CD4-positive, alpha-beta T cell treated with Interleukin-4 for 4 hours (primary cell): Measurements from ENCODE around the gene SDR42E1.
"Not testable (repeated sequence)": the region's sequence is repeated elsewhere in the genome, so short reads cannot be mapped to it uniquely, and the experiment has no call there.

ENCODE experiments used
- DNase-seq: peaks from one replicate; pipeline ENCODE4 v3.0.0-alpha.2; 2020

The SDR42E1 gene

DNA sequence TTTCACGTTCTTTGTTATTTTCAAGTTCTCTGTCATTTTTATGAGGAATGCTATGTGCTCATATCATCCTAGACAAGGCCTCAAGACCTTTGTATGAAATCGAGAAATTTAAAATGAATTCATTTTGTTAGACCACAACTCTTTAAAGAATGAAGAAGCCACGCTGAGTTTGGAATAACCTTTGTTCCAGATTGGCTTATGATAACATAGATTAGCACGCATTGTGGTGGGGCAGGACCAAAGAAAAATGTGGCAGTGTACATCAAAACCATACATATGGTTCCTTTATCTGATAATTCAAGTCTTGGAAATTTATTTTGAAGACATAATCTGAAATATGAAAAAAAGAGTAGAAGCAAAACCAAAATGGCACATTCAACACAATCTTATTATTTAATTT, 26.0 kb upstream of the SDR42E1 start:
- DNase-seq = no peak

DNA sequence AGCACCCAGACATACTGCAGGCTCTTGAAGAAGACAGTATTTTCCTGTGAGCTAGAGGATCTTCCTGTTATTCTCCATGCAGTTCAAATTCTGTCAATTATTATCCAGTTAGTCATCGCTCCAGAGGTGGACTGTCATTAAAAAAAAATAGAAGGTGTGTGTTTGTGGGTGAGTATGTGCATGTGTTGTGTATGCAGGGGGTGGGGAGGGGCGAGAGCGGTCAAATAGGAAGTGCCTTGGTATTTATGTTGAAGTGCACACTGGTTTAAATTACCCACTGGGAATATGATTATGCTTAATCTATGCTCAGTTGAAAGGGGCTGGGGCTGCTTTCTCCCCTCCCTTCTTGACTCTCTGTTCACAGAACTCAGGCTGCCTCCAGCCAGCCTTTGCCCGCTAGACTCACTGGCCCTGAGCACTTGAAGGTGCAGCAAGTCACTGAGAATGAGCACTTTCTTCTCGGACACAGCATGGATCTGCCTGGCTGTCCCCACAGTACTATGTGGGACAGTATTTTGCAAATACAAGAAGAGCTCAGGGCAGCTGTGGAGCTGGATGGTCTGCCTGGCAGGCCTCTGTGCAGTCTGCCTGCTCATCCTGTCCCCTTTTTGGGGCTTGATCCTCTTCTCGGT, 23.8 kb upstream of the SDR42E1 start, which contains the start of gene HSD17B2:
HSD17B2 (plus strand) TSS at position 273 of the 632 bp plus-strand sequence; CDS start at position 445, 172 bp downstream.
- no peak for DNase-seq

GRCh38 chr16:82033683-82034300, 22.5 kb upstream of the SDR42E1 start:
- DNase-seq = no peak

DNA sequence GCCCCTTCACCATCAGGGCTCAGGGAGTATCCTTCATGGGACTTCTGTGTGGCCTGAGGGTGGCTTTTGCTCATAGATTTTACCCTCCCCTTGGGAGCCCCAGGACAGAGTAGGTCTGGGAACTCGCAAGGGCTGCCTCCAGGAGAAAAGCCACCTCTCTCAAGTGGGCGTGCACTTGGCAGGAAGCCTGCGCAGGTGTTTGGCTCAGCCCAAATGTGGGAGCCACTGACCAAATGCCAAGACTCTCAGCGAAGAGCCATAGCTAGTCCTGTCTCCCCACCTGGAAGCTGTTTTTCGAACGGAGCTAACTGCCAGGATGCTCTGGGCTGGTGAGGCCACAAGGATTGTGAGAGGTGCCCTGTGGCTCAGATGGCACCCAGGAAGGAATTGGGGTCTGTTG, 21.7 kb upstream of the SDR42E1 start:
- DNase-seq = no peak

GRCh38 chr16:82031116-82032084, 20.1 kb upstream of the SDR42E1 start:
- no peak for DNase-seq

DNA sequence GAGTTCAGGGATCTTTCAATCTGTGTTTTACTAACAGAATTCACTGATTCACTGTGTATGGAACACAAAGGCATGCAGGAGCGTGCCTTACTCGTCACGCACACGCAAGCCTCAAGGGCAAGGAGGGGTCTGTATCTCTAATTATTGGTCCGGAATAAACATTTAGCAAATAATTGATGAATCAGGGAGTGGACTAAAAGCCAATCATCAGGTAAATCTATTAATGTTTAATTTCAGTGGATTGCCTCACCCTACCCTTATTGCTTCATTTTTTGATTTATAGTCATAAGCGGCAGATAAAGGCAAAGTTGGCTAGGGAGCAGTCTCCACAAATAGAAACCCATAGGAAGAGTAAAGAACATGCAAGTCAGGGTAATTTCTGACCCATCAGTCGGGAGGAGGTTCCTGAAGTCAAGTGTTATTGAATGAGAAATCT, 16.4 kb upstream of the SDR42E1 start:
- no peak for DNase-seq

DNA sequence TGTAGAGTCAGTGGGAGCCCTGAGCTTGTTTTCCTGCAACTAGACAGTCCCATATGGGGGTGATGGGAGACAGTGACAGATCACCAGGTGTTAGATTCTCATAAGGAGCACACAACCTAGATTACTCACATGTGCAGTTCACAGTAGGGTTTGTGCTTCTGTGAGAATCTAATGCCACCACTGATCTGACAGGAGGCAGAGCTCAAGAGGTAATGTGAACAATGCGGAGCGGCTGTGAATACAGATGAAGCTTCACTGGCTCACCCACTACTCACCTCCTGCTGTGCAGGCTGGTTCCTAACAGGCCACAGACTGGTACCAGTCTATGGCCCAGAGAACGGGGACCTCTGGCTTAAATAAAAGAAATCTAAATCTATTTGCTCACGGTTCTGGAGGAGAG, 13.6 kb upstream of the SDR42E1 start:
- no peak for DNase-seq

- no peak for DNase-seq
Observed at GRCh38 chr16:82024316-82024715, 13.0 kb upstream of the SDR42E1 start.

- DNase-seq = no peak
Observed at GRCh38 chr16:82023206-82023605, 11.9 kb upstream of the SDR42E1 start.

DNA sequence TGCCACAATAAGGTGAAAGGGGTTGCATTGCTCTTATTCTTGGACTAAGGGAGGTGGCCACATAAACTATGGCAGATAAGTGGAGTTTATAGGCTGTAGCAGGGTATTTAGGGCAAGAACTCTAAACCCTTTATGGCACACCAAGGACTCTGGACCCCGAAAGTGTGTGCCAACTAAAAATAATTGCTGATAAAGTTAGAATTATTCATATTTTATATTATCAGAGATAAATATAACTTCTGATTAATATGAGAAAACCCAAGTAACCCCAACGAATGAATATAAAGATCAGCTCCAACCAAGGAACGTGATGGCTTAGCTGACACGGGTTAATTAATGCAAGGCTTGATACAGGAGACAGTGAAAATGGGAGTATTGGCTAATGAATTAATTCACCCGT, 8.8 kb upstream of the SDR42E1 start:
- DNase-seq = no peak

- DNase-seq = no peak
Observed at GRCh38 chr16:82019535-82019934, 8.3 kb upstream of the SDR42E1 start.

DNA sequence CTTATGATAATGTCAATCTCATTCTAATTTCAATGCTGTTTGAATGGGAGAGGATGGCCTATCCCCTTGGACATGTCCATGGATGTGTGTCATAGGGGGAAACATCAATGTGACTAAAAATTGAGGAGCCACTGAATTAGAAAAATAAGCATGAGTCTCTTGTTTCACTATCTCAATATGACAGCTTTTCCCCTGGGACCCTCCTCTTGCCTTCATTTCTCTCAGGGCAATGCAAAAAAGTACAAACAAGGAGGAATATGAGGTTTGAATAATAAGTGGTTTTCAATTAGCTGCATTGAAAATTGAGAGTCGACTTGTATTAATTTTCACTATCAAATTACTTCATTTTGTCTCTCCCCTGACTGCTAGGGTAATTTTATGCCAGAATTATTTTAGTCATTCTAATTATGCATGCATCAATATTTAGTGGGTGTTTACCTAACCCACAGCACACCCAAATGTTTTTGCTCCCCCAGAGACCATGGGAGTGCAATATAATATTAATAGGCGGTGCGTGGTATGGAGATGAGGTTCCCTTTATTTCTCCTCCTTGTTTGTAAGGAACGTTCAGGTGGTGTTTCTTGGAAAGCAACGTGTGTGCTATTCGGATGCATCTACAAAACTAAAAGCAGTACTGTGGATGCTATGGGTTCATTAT, 6.8 kb upstream of the SDR42E1 start:
- DNase-seq = no peak

DNA sequence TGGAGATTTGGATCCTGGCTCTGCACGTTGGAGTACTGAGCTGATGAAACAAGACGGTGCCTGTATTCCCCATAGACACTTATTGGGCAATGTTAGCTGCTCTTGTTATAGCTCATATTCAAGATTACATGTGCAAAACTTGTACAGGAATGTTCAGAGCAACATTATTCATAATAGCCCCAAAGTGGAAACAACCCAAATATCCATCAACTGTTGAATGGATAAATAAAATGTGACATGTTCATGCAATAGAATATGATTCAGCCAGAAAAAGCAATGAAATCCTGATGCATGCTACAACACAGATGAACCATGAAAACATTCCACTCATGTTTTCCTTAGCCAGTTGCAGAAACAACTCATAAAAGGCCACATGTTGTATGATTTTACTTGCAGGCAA, 5.7 kb upstream of the SDR42E1 start:
- no peak for DNase-seq

- no peak for DNase-seq
Observed at GRCh38 chr16:82016263-82016662, 5.0 kb upstream of the SDR42E1 start.

DNA sequence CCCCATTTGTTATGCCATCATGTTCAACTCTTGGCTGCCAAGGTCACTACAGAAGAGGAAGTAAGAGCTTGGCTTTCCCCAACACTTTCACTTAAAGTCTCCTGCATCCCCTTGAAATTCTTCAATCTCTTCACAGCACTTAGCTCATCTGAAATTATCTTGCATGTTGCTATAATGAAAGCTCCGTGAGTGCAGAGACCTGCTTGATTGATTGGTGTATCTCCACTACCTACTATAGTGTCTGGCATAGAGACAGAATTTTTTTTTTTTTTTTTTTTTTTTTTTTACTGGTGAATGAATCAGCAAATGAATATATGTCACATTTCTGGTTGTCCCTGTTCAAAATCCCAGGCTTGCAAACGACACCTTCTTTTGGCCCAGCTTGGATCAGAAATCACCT, 1.9 kb upstream of the SDR42E1 start:
- no peak for DNase-seq

DNA sequence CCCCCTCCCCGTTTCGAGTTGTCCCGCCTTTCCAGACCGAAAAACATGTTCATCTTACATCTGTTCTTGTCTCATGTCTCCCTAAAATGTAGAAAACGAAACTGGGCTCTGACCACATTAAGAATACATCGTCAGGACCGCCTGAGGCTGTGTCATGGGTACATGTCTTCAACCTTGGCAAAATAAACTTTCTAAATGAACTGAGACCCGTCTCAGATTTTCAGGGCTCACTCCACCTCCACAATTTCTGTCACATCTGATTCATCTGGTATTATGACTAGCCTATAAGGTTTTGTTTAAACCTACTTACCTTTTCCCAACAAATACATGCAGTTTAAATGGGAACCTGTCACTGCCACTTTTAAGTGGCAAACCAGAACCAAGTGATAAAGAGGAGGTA, 621 bp downstream of the SDR42E1 start:
- DNase-seq = no peak

- not testable (repeated sequence) for DNase-seq
Observed at GRCh38 chr16:82009789-82010188, 1.5 kb downstream of the SDR42E1 start.

- DNase-seq = no peak
Observed at GRCh38 chr16:82008957-82009592, 2.2 kb downstream of the SDR42E1 start.

- no peak for DNase-seq
Observed at GRCh38 chr16:82007189-82007588, 4.1 kb downstream of the SDR42E1 start.

DNA sequence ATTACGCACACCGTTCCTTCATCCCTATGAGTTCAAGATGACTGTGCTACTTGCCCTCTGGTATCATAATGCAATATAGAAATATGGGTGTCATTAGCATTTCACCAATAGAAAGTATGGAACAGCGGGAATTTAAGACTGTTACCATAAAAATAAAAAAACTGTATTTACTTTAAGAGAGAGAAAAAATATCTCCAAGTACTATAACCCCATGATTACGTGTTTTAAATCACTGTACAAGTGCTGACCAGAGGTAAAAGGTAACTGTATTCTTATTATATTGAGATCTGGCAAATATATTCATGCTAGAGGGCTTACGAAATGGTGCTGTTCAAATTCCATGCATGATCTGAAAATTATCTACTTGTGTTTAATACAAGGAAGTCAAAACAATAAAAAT, 5.2 kb downstream of the SDR42E1 start:
- no peak for DNase-seq

- DNase-seq = no peak
Observed at GRCh38 chr16:82005027-82005830, 6.0 kb downstream of the SDR42E1 start.

DNA sequence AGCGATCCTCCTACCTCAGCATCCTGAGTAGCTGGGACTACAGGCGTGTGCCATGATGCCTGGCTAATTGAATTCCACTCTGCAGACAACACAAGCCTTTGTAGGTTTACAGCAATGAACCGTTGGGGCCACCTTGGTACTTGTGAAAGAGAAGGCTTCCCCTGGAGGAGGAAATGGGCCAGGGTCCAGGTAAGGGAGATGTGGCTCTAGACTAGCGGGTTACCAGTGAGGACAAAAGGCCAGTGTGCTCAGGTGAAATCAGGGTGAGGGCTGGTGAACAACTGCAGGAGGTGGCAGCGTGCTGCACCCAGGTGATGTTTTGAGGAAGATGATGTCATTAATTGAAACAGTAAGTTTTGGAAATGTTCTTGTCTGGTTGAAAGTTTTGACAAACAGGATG, 6.7 kb downstream of the SDR42E1 start:
- DNase-seq = no peak
